Forelimb muscle (tissue), 1 donor: ENCODE data around the gene FASN. TPM values are rescaled to one million over a fixed set of nuclear protein-coding genes. Genes with fewer than 3 reads are reported as not detected.
A peak's percentile ranks its signal among the peaks of the same experiment; 100 is the strongest.
"Not testable (repeated sequence)": the region's sequence is repeated elsewhere in the genome, so short reads cannot be mapped to it uniquely, and the experiment has no call there.

Experiments used
- DNase-seq: peaks from one replicate; pipeline ENCODE4 v3.0.0-alpha.2; 2013; ENCODE audit warnings: low read depth
- polyA plus RNA-seq: library from polyadenylated mRNA; unstranded; fragments of 120-200 nt; gene quantifications from one replicate; pipeline ENCODE4 v1.2.1, GENCODE V29; 2013; ENCODE audit not compliant: insufficient read length

The FASN gene
- polyA plus RNA-seq, 1 donor, result 24.6 TPM

DNA sequence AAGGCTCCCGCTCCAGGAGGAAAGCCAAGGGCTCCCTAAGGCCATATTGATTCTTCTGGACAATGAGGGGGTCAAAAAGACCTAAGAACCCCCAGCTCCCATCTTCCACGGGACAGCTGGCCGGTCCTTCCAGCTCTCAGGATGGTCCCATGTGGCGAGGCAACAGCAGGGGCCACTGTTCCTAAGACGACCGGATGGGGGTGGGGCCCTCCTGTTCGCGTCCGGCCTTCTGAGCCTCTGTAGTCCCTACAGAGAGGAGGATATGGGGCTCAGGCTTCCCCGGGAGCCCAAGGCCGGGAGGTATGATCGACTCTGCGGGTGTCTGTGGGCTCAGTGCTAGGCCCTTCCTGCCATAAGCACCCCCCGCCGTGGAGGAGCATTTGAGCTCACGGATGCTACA is 54.5 kb downstream of the FASN start:
- DNase-seq, result no peak

DNA sequence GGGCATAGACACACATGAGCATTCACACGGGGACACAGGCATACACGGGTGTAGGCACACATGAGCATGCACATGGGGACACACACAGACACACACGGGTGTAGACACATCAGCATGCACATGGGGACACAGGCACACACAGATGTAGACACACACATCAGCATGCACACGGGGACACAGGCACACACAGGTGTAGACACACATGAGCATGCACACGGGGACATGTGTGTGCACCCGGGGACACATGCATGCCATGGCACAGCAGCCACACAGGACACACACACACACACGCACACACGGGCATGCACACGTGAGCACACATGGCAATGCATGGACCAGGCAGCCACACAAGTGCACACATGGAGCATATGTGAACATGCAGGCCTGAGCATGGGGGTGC is 55.4 kb downstream of the FASN start:
- DNase-seq, result no peak

DNA sequence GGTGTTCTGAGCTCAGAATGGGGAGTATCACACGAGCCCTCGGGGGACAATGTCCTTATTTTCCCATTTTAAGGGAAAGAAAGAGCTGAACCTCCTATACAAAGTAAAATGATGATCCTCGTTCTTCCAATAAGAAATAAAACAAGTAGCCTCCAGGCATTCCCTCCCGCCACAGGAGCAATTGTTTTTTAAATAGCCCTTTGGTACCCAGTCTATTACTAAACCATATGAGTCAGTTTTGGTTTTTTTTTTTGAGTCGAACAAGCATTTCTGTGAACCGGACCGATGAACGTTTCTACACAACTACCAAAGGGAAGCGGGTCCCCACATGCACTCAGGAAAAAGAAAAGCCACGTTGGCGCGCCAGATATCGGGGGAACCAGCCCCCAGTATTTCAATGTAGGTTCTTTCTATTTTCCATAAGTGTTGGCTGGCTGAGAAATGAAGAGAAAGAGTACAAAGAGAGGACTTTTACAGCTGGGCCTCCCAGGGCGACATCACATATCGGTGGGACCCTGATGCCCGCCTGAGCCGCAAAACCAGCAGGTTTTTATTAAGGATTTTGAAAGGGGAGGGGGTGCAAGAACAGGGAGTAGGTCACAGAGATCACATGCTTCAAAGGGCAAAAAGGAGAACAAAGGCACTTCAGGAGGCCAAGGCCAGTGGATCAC is 56.8 kb downstream of the FASN start:
- DNase-seq, result no peak

DNA sequence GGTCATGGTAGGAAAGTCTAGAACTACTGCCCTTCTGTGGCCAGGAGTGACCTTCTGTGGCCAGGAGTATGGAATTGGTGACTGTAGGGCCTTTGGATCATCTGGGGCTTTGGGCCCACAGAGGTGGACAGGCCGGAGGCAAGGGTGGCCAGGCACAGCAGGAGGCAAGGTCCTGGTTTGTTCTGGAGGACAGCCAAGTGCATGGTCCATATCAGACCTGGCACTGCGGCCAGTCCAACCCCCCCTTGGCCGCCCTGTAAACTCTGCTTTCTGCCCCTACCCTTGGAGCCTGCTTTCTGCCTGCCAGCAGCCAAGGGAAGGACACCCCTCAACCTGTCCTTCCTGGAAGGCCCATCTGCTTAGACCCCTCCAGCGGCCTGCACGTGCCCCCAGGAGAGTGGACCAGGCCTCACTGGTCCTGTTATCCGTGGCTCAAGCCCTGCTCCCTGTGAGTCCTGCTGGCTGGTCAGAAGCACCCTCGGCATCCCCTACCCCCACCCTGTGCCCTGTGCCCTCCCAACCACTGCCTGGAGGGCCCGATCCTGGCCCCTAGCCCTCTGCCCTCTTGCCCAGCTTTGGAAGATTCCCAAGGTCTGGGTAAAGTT is 58.2 kb downstream of the FASN start:
- DNase-seq, result no peak

DNA sequence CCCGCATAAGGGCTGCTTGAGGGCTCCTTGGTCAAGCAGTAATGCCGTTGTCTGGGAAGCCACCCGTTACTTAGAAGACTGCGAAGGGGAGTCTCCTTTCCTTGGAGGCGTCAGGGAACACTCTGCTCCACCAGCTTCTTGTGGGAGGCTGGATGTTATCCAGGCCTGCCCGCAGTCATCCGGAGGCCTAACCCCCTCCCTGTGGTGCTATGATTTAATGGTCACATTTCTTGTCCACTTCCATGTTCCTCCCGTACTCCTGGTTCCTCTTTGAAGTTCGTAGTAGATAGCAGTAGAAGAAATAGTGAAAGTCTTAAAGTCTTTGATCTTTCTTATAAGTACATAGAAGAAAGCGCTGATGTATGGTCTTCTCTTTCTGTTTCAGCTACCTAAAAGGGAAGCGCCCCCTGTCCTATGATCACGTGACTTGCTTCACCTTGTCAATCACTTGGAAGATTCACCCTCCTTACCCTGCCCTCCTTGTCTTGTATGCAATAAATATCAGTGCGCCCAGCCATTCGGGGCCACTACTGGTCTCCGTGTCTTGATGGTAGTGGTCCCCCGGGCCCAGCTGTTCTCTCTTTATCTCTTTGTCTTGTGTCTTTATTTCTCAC is 59.1 kb downstream of the FASN start:
- DNase-seq, result not testable (repeated sequence)

DNA sequence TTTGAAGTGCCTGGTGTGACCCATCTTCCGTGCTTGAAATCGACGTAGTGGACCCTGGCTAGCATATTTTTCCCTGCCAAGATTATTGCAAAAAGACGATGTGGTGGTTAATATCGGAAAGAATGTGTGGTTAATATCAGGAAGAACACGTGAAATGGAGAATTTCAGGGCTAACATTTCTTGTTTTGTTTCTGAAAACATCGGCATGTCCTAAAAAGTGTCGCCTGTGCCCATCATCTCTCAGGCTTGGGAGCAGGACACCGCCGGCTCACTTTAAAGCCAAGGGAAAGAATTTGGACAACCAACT is 60.2 kb downstream of the FASN start:
- no peak for DNase-seq

DNA sequence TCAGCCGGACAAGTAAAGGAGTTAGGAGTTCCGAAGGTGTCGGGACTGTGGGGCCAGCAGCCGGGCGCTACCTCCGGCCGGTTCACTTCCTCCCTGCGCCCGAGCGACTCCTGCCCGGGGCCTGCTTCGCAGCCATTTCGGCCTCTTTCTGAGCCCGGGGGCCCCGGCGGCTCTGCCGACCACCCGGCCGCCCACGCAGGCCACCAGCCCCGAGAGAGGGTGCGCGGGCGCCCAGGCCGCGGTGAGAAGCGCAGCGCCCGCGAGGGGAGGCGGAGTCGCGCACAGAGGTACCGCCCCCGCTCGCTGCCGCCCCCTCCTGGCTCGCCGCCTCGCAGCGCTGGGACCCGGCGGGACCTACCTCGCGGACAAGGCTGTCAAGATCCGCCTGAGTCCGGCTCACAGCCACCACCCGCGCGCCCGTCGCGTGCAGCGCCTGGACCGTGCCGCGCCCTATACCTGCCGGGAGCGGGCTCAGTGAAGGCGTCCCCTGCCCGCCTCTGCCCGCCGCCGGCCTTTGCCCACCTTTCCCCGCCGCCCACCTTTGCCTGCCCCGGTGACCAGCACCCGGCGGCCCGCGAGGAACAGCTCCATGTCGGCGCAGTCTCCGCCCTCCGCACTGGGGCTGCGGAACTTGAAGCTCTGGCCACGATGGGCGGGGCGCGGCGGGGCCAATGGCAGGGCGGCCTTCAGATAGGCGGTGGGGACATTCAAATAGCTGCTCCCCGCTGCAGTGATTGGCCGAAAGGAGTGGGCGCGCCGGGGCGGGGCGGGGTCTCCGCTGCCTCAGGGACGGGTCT is 60.7 kb downstream of the FASN start, which contains the start of gene DCXR:
TSS of gene DCXR (minus strand) at position 606 of the 797 bp plus-strand sequence. CDS start at position 591, 15 bp downstream.
- DNase-seq, result peak; percentile 63

DNA sequence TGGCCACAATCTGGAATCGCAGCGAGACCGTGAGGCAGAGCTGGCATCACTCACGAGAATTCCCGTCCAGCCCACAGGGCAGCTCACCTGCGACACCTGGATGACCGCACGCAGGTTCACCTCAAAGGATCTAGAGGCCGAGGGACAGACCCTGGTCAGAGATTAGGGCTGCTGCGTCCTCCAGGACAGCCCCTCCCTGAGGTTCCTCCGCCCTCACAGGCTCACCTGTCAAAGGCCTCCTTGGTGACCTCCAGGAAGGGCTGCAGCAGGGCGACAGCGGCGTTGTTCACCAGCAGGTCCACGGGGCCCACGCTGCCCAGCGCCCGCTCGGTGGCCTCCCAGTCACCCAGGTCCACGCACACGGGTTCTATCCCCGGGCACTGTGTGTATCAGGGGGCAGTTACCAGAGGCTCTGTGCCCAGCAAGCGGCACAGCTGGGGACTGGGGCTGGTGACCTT is 61.4 kb downstream of the FASN start:
- DNase-seq, result no peak

DNA sequence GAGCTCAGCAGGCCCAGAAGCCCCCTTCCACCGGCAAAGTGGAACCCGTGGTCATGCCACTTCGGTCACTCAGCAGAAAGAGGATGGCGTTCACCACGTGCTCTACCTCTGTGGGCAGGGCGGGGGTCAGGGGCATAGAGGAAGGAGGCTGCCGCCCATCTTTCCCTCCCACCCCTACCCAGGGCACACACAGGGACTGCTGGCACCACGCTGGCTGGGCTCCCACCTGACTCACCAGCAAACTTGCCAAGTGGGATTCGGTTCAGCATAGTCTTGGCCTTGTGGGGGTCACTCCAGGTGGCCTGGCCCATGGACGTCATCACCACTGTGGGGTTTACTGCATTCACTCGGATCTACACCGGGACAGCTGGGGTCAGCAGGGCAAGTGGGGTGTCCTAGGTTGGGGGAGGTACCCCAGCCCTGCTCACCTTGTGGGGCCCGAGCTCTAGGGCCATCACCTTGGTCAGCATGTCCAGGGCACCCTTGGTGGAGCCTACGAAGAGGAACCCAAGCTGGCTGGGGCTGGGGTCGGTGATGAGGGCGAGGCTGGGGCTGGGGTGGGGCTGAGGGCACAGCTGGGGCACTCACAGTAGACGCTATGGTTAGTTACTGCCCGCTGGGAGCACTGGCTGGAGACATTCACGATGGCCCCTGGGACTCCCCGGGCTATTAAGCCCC is 61.9 kb downstream of the FASN start:
- DNase-seq, result no peak

DNA sequence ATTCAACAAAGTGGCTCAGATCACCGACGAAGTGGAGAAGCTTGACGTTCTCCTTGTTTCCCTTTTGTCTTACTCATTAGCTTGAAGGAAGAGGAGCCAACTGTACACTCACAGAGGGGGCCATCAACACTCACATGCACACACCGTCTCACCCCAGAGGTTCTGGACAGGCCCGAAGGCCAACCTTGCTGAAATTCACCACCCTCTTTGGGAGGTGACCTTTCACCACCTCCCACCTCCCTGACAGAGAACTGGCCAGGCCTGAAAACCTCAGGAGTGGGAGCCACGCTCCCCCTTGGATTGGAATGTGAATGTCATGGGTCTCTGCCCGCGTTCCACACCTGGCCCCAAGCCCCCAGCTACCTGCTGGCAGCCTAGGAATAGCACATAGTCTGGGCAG is 62.5 kb downstream of the FASN start:
- DNase-seq, result no peak

DNA sequence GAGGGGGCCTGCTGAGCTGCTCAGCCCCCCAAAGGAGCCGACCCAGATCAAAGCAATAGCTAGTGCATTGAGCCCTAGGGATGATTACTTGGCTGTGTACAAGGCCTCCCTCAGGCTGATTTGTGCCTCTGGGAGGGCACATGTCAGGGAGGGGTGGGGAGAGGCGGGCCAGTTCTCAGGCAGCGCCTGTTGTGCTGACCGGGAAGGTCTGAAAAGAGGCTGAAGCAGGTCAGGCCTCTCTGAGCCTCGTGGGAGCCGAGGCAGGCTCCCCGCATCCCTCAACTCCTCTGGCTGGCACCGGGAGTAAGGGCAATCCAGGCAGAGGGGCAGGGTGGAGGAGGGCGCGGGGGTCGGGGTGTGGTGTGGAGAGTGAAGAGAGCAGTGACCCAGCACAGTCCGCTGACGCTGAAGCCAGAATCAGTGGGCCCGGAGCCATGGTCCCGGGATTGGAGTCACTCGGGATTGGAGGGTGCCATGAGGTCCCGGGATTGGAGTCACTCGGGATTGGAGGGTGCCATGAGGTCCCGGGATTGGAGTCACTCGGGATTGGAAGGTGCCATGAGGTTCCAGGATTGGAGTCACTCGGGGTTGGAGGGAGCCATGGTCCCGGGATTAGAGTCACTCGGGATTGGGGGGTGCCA is 63.5 kb downstream of the FASN start:
- DNase-seq, result no peak

DNA sequence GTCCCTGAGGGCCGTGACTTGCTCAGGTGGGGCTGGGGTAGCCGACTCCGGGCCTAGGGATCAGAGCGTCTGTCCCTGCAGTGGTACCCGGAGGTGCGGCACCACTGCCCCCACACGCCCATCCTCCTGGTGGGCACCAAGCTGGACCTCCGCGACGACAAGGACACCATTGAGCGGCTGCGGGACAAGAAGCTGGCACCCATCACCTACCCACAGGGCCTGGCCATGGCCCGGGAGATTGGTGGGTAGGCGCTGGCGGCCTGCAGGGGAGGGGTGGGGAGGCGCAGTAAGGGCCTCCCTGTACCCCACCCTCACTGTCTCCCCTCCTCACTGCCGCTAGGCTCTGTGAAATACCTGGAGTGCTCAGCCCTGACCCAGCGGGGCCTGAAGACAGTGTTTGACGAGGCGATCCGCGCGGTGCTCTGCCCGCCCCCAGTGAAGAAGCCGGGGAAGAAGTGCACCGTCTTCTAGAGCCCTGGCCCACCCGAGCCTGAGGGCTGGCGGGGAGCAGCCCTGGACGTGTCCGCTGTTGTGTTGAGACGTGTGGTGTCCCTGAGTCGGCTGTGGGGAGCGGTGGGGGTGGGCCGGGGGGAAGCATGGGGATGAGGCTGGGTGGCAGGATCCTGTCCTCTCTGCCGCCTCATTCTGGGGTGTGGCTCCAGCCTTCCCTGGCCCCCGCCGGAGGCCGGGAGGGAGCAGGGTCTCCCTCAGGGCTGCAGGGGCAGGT is 64.5 kb downstream of the FASN start:
- no peak for DNase-seq

DNA sequence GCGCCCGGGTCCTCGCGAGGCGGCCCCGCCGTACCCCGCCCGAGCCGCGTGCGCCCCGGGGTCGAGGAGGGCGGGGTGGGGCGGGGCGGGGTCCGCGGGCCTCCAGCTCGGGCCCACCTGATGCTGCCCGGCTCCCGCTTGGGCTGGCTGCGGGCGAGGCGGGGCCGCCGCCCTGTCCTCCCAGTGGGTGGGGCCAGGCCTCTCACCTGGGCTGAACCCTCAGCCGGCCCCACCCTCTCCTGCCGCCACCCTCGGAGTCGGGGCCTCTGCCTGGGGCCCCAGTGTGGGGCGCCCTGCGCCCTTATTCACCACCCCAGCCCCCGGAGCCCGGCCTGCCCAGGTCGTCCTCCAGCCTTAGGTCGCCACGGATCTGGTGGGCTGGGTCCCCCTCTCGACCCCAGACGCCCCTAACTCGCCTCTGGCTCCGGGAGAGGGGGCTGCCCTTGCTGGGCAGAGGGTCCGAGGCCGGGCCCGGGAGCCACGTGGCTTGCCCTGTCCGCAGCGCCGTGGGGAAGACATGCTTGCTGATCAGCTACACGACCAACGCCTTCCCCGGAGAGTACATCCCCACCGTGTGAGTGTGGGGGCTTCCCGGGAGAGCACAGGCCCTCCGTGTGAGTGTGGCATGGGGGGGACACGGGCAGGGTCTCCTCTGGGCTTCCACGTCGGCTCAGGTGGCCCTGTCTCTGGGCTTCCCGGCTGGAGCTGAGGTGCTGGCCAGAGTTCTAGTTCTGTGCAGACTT is 66.0 kb downstream of the FASN start:
- no peak for DNase-seq

DNA sequence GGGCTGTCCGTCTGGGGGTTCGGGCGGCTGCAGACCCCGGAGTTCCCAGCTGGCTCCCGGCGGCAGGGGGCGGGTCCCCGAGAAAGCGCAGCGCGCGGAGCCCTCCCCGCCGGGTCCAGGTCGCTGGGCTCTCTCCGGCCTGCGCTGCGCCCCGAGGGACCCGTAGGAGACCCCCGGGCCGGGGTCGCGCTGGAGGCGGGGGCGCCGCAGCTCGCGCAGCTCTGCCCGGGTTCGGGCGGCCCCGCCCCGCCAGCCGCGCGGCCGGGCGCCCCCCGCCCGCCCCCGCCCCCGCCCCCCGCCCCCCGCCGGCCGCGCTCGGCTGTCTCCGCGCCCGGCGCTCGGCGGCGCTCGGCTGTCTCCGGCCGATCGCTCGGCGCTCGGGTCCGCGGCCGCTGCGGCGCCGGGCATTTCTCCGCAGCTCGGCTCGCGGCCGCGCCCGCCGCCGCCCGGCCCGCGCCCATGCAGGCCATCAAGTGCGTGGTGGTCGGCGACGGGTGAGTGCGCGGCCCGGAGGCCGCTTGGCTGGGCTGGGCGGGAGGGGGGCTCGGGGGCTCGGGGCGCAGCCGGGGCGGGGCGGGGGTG is 66.6 kb downstream of the FASN start, which contains the start of gene RAC3:
TSS of gene RAC3 (plus strand) at position 376 of the 582 bp plus-strand sequence. CDS start at position 460, 84 bp downstream.
- DNase-seq, result no peak

DNA sequence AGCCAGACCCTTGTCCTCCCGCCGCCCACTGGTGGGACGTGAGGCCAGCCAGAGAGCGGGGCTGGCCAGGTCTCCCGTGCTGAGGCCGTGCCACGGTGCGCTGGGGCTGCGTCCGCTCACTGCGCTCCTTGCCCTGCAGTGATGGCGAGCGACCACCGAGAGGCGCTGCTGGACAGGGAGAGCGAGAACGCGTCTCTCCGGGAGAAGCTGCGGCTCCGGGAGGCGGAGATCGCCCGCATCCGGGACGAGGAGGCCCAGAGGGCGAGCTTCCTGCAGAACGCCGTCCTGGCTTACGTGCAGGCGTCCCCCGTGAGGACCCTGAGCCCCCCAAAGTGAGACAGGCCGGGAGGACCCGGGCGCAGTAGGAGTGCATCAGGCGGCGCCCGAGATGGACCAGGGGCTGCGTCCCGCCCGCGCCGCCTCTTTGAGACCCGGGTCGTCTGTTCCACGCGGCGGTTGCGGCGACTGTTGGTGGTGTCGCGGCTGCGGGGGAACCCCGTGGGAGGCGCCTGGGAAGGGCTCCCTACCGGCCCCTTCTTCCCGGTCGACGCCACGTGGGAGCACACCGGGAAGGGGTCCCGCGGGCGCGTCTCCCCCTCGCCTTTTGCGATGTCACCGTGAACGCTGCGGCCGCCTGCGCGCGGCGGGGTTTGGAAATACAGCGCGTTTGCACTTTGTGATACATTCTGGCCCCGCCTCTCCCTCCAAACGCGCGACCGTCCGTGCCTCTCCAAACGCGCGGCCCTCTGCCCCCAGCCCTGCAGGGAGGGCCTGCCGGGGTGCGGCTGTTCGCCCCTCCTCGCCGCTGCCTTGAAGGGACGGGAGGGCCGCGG is 67.3 kb downstream of the FASN start:
- peak; percentile 41 for DNase-seq

DNA sequence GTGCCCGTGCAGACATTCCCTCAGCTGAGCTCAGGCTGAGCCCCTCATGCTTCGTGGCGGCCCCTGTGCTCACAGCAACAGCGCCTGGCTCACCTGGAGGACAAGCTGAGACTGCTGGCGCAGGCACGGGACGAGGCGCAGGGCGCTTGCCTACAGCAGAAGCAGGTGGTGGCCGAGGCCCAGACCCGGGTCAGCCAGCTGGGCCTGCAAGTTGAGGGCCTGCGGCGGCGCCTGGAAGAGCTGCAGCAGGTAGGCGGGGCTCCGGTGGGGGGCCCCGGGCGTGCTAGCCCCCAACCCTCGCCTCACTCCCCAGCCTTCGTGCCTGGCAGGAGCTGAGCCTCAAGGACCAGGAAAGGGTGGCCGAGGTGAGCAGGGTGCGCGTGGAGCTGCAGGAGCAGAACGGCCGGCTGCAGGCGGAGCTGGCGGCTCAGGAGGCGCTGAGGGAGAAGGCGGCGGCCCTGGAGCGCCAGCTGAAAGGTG is 68.0 kb downstream of the FASN start:
- DNase-seq, result no peak

DNA sequence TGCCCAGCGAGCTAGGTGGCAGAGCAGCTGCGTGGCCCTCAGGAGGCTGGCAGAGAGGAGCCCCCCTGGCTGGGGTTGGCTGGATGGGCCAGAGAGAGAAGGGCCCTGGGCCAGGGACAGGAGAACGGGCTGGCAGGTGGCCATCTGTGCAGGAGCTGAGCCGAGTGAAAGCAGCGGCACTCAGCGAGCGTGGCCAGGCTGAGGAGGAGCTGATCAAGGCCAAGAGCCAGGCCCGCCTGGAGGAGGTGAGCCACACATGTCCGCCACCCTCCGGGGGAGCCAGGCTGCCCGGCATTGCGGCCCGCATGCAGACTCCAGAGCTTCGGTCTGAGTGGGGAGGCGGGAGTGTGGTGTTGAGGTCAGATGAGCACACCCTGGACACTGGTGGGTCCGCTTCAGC is 68.6 kb downstream of the FASN start:
- no peak for DNase-seq

DNA sequence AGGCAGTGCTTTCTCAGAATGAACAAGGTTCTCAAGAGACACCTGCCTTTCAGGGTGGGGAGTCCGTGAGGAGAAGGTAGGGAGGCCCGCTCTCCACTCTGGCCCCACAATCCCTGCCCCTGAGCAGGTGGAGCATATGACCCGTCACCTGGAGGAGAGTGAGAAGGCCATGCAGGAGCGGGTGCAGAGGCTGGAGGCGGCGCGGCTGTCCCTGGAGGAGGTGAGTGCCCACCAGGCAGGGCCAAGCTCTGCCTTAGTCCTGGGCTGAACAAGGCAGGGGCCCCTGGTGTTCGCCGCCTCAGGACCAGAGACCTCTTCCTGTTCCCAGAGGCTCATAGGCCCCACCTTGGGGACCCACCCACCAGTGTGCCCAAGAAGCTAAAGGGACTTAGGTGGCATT is 69.1 kb downstream of the FASN start:
- DNase-seq, result no peak
